ENCODE measurements around the gene HSD17B12.

The HSD17B12 gene

DNA sequence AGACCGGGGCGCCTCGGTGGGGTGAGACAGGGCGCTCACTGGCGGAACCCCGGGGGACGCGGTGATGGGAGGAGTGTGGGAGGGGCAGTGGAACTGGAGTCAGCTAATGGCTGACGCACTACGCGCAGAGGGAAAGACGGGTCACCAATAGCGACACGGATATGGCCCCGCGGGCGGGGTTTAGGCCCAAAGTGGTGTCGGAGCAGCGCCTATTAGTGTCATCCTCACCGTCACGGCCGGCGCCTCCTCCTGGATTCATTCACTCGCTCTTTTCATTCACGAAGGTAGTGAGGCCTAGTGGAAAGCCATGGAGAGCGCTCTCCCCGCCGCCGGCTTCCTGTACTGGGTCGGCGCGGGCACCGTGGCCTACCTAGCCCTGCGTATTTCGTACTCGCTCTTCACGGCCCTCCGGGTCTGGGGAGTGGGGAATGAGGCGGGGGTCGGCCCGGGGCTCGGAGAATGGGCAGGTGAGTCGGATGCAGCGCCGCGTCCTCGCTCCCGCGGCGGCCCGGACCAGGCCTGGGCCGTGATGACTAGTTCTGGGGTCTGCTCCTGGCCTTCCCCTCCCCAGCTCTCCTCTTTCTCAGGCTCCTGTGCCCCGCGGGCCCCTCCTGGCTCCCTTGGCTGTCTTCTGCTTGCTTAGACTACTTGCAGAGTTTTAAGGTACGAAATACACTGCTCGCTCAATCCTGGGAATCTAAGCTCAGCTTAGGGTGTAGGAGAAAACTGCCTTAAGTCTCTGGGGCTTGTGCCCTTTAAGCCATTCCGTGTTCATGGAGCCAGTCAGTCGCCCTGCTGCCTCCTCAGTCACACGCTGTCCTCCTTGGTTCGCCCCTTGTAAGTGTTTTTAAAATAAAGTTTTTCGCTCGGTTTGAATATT lies at the start of gene HSD17B12:
Gene HSD17B12, plus strand, starts transcription at position 218 of the 880 bp plus-strand sequence. Its CDS starts 90 bp downstream, at position 308.
- peak within 1 kb of the TSS; percentile 73 for H3K9ac ChIP-seq
- no peaks in the 10 kb centered on the region for H3K36me3 ChIP-seq (ENCODE audit: control insufficient read depth, insufficient read depth, low read length)
- peaks cover 5% of the 10 kb centered on the region for H3K4me1 ChIP-seq
- H3K4me3 ChIP-seq (ENCODE audit: low read depth, low read length) = peak within 1 kb of the TSS; percentile 87
- H3K27ac ChIP-seq = peak within 1 kb of the TSS; percentile 87
- H3K79me2 ChIP-seq = no peaks in the 10 kb centered on the region
- no peaks in the 10 kb centered on the region for H3K9me3 ChIP-seq (ENCODE audit: control insufficient read depth, low read length)
- H3K4me2 ChIP-seq (ENCODE audit: low read length) = peak within 1 kb of the TSS; percentile 74
- no peak for TF ChIP-seq CTCF (IDR thresholded peaks at IDR 0.05)
- H3K27me3 ChIP-seq (ENCODE audit: control insufficient read depth, insufficient read depth, low read length) = no peaks in the 10 kb centered on the region
- peak within 1 kb of the TSS; percentile 98 for H2AFZ ChIP-seq

- no peaks in the 10 kb centered on the region for H3K9me3 ChIP-seq (ENCODE audit: control insufficient read depth, low read length)
- H3K36me3 ChIP-seq (ENCODE audit: control insufficient read depth, insufficient read depth, low read length) = no peaks in the 10 kb centered on the region
- no peaks in the 10 kb centered on the region for H3K4me1 ChIP-seq
- no peak for TF ChIP-seq CTCF (IDR thresholded peaks at IDR 0.05)
- H3K9ac ChIP-seq = no peak overlapping the region
- H3K79me2 ChIP-seq = no peaks in the 10 kb centered on the region
- H2AFZ ChIP-seq = no peak overlapping the region
- no peak overlapping the region for H3K4me2 ChIP-seq (ENCODE audit: low read length)
- no peak overlapping the region for H3K4me3 ChIP-seq (ENCODE audit: low read depth, low read length)
- H3K27me3 ChIP-seq (ENCODE audit: control insufficient read depth, insufficient read depth, low read length) = no peaks in the 10 kb centered on the region
- H3K27ac ChIP-seq = no peak overlapping the region
Measured at GRCh38 chr11:43631732-43632131, 48.8 kb upstream of the HSD17B12 start.

GRCh38 chr11:43632181-43632580 lies 48.4 kb upstream of the HSD17B12 start:
- no peak overlapping the region for H3K9ac ChIP-seq
- no peaks in the 10 kb centered on the region for H3K36me3 ChIP-seq (ENCODE audit: control insufficient read depth, insufficient read depth, low read length)
- H3K79me2 ChIP-seq = no peaks in the 10 kb centered on the region
- H3K27me3 ChIP-seq (ENCODE audit: control insufficient read depth, insufficient read depth, low read length) = no peaks in the 10 kb centered on the region
- no peaks in the 10 kb centered on the region for H3K9me3 ChIP-seq (ENCODE audit: control insufficient read depth, low read length)
- no peak overlapping the region for H2AFZ ChIP-seq
- H3K4me1 ChIP-seq = no peaks in the 10 kb centered on the region
- no peak overlapping the region for H3K4me2 ChIP-seq (ENCODE audit: low read length)
- TF ChIP-seq CTCF (IDR thresholded peaks at IDR 0.05) = no peak
- H3K4me3 ChIP-seq (ENCODE audit: low read depth, low read length) = no peak overlapping the region
- H3K27ac ChIP-seq = no peak overlapping the region

DNA sequence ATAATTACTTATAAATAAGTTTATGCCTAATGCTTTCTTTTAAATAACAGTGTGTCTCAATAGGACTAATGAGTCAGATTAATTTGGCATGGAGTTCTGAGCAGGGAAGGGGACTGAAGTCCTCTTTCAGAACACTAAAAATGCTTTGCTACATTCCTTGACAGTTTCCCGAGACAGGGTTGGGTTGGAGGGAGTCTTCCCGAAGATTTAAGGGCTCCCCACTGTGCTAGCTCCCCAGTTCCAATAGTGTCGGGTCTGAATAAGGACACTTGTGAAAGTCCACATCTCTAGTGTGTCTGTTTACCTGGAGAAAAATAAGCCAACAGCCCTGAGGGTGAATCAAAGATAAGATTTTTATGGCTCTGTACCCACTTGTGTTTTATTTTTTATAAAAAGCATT lies 41.8 kb upstream of the HSD17B12 start:
- H3K79me2 ChIP-seq = no peaks in the 10 kb centered on the region
- no peak overlapping the region for H2AFZ ChIP-seq
- H3K27ac ChIP-seq = no peak overlapping the region
- H3K9me3 ChIP-seq (ENCODE audit: control insufficient read depth, low read length) = no peaks in the 10 kb centered on the region
- H3K27me3 ChIP-seq (ENCODE audit: control insufficient read depth, insufficient read depth, low read length) = no peaks in the 10 kb centered on the region
- H3K4me3 ChIP-seq (ENCODE audit: low read depth, low read length) = no peak overlapping the region
- no peaks in the 10 kb centered on the region for H3K36me3 ChIP-seq (ENCODE audit: control insufficient read depth, insufficient read depth, low read length)
- no peak for TF ChIP-seq CTCF (IDR thresholded peaks at IDR 0.05)
- no peaks in the 10 kb centered on the region for H3K4me1 ChIP-seq
- no peak overlapping the region for H3K9ac ChIP-seq
- H3K4me2 ChIP-seq (ENCODE audit: low read length) = no peak overlapping the region

DNA sequence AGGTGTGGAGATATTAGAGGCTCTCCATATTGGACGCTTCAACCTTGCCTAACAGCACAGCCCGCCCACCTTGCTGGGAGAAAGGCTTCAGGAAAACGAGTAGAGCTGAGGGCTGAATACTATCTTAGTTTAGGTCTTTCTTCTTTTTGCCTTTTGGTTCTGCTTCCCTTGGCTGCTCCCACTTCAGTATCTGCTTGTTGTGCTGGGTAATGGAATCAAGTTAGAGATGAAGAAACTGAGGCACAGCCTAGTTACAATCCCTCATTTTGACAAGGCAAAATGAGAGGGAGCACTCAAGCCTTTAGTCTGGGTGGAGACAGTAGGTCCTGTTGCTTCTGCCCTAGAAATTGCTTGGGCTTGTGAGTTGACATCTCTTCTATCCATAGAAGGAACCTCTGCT lies 41.3 kb upstream of the HSD17B12 start:
- Histone ChIP-seq H3K4me3 (ENCODE audit: low read depth, low read length) (no peak overlapping the region), H2AFZ (no peak overlapping the region), H3K9ac (no peak overlapping the region), H3K4me1 (no peaks in the 10 kb centered on the region), H3K27me3 (ENCODE audit: control insufficient read depth, insufficient read depth, low read length) (no peaks in the 10 kb centered on the region), H3K27ac (no peak overlapping the region), H3K9me3 (ENCODE audit: control insufficient read depth, low read length) (no peaks in the 10 kb centered on the region), H3K4me2 (ENCODE audit: low read length) (no peak overlapping the region), H3K36me3 (ENCODE audit: control insufficient read depth, insufficient read depth, low read length) (no peaks in the 10 kb centered on the region), H3K79me2 (peaks cover 2% of the 10 kb centered on the region)
- TF ChIP-seq CTCF (IDR thresholded peaks at IDR 0.05) = no peak
